Measurements from ENCODE around the gene MED25.

DNA sequence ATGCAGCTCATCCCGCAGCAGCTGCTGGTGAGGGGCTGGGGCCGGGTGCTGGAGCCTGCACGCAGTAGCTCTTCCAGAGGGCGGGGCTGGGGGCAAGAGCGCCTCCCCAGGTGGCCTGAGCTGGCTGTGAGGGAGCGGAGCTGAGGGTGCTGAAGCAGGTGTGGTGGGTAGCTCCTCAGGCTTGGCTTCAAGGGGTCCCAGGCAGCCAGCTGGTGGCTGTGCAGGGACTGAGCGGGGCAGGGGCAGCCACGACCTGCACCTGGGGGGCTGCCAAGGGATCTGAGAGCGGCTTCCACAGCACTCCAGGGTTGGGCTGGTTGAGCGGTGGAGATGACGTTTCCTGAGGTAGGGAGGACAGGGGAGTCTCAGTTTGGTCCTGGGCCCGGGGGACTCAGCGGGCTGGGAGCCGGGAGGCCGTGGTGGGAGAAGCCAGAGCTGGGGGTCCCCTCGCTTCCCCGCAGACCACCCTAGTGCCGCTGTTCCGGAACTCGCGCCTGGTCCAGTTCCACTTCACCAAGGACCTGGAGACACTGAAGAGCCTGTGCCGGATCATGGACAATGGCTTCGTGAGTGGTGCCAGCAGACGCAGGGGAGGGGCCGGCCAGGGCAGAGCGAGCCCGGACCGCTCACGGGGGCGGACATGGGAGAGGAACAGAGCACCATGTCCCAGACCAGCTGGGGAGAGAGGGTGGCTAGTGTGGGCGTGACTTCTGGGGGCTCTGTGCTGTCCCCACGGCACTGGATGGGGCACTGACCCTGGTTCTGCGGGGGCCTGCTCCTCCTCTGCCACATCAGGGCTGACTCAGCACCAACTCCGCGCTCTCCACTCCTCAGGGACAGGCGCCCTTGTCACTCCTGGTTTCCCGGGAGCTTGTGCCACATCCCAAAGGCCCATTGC is 40.2 kb downstream of the MED25 start:
- TF ChIP-seq, protein P1, sequence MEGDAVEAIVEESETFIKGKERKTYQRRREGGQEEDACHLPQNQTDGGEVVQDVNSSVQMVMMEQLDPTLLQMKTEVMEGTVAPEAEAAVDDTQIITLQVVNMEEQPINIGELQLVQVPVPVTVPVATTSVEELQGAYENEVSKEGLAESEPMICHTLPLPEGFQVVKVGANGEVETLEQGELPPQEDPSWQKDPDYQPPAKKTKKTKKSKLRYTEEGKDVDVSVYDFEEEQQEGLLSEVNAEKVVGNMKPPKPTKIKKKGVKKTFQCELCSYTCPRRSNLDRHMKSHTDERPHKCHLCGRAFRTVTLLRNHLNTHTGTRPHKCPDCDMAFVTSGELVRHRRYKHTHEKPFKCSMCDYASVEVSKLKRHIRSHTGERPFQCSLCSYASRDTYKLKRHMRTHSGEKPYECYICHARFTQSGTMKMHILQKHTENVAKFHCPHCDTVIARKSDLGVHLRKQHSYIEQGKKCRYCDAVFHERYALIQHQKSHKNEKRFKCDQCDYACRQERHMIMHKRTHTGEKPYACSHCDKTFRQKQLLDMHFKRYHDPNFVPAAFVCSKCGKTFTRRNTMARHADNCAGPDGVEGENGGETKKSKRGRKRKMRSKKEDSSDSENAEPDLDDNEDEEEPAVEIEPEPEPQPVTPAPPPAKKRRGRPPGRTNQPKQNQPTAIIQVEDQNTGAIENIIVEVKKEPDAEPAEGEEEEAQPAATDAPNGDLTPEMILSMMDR (IDR thresholded peaks at IDR 0.05; ENCODE audit: poor library complexity) = no peak
- TF ChIP-seq EZH2 (IDR thresholded peaks at IDR 0.05; ENCODE audit: borderline replicate concordance) (no peak), EZH2phosphoT487 (IDR thresholded peaks at IDR 0.05; ENCODE audit: low read depth, severe bottlenecking, unreplicated experiment) (no peak)

All from hepatocyte (in vitro differentiated cells).